KMS-11 (cell line): Measurements from ENCODE around the gene CMSS1.

ENCODE experiments used
- H2AFZ ChIP-seq: fragments of 200-600 bp; sonication (generic); 2 replicates; pipeline ENCODE4 v1.6.1; 2016; ENCODE audit warnings: antibody characterized with exemption, mixed run types, low read depth
- H3K27ac ChIP-seq: fragments of 200-600 bp; sonication (generic); 2 replicates; pipeline ENCODE4 v1.6.1; 2016; ENCODE audit warnings: mild to moderate bottlenecking, mixed run types
- H3K27me3 ChIP-seq: fragments of 200-600 bp; sonication (generic); 2 replicates; pipeline ENCODE4 v1.6.1; 2017; ENCODE audit warnings: mild to moderate bottlenecking, low read depth, mixed run types, moderate library complexity; ENCODE audit not compliant: insufficient read depth
- H3K36me3 ChIP-seq: fragments of 200-600 bp; sonication (generic); 2 replicates; pipeline ENCODE4 v1.6.1; 2017; ENCODE audit warnings: mild to moderate bottlenecking, mixed run types; ENCODE audit not compliant: insufficient read depth
- H3K4me1 ChIP-seq: fragments of 200-600 bp; sonication (generic); 2 replicates; pipeline ENCODE4 v1.6.1; 2016; ENCODE audit warnings: mild to moderate bottlenecking, low read depth, mixed run types; ENCODE audit not compliant: poor library complexity, severe bottlenecking
- H3K4me2 ChIP-seq: fragments of 200-600 bp; sonication (generic); 2 replicates; pipeline ENCODE4 v1.7.0; 2016; ENCODE audit warnings: mild to moderate bottlenecking, mixed run types
- H3K4me3 ChIP-seq: fragments of 200-600 bp; sonication (generic); IDR thresholded peaks from 2 replicates; pipeline ENCODE4 v1.6.1; 2017; ENCODE audit warnings: low read depth, low read length, mixed read lengths; ENCODE audit not compliant: insufficient read depth
- H3K79me2 ChIP-seq: fragments of 200-600 bp; sonication (generic); 2 replicates; pipeline ENCODE4 v1.6.1; 2016; ENCODE audit warnings: low read depth, mixed run types; ENCODE audit not compliant: insufficient read depth
- H3K9ac ChIP-seq: fragments of 200-600 bp; sonication (generic); 2 replicates; pipeline ENCODE4 v1.6.1; 2016; ENCODE audit warnings: mild to moderate bottlenecking, mixed run types
- H4K20me1 ChIP-seq: fragments of 200-600 bp; sonication (generic); 2 replicates; pipeline ENCODE4 v1.6.1; 2016; ENCODE audit warnings: mild to moderate bottlenecking, mixed run types; ENCODE audit not compliant: insufficient read depth
- CTCF ChIP-seq: fragments of 200-600 bp; sonication (generic); conservative IDR thresholded peaks from 2 replicates; pipeline ENCODE4 v1.6.1; 2017; ENCODE audit warnings: low read depth, mild to moderate bottlenecking, antibody characterized with exemption, low read length, moderate library complexity, mixed read lengths

CMSS1 gene

GRCh38 chr3:100029689-100030088 lies 212.0 kb downstream of the CMSS1 start:
- no peak overlapping the region for H3K9ac ChIP-seq
- H3K79me2 ChIP-seq, result no peaks in the 10 kb centered on the region
- H3K36me3 ChIP-seq, result no peaks in the 10 kb centered on the region
- no peak for TF ChIP-seq CTCF
- no peak overlapping the region for H3K27ac ChIP-seq
- no peaks in the 10 kb centered on the region for H4K20me1 ChIP-seq
- no peak overlapping the region for H2AFZ ChIP-seq
- peaks cover 8% of the 10 kb centered on the region for H3K4me1 ChIP-seq
- H3K27me3 ChIP-seq, result no peaks in the 10 kb centered on the region
- no peak overlapping the region for H3K4me2 ChIP-seq
- no peak overlapping the region for H3K4me3 ChIP-seq

- no peak for TF ChIP-seq CTCF
- Histone ChIP-seq H3K4me3 (no peak overlapping the region), H3K79me2 (no peaks in the 10 kb centered on the region), H3K36me3 (no peaks in the 10 kb centered on the region), H3K9ac (no peak overlapping the region), H4K20me1 (no peaks in the 10 kb centered on the region), H3K27me3 (no peaks in the 10 kb centered on the region), H3K27ac (no peak overlapping the region), H3K4me1 (peaks cover 8% of the 10 kb centered on the region), H2AFZ (no peak overlapping the region), H3K4me2 (no peak overlapping the region)
Observed at GRCh38 chr3:100030346-100030745, 212.7 kb downstream of the CMSS1 start.

- Histone ChIP-seq H3K27me3 (no peaks in the 10 kb centered on the region), H3K4me2 (no peak overlapping the region), H3K4me3 (no peak overlapping the region), H3K27ac (no peak overlapping the region), H3K79me2 (no peaks in the 10 kb centered on the region), H3K9ac (no peak overlapping the region), H2AFZ (no peak overlapping the region), H3K36me3 (no peaks in the 10 kb centered on the region), H4K20me1 (no peaks in the 10 kb centered on the region), H3K4me1 (peaks cover 8% of the 10 kb centered on the region)
- TF ChIP-seq CTCF, result no peak
Observed at GRCh38 chr3:100030914-100031425, 213.3 kb downstream of the CMSS1 start.

DNA sequence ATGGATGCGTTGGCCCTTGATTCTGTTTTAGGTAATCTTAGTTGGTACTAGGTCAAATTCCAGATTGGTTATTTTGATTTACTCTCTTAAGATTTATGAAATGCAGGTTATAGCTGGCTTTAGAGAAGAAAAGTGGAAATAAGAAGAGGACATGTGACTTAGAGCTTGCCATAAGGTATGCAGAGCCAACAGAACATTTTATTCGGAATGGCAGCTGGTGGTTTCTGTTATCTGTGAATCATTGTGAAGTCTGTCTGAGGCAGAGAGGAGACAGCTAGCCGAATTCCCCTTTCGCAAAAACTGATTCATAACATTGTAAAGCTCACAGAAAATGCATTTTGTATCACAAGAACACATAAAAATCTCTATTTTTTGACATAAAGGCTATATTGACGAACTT lies 214.6 kb downstream of the CMSS1 start:
- no peak overlapping the region for H3K27ac ChIP-seq
- peaks cover 8% of the 10 kb centered on the region for H3K4me1 ChIP-seq
- no peaks in the 10 kb centered on the region for H3K27me3 ChIP-seq
- H3K9ac ChIP-seq, result no peak overlapping the region
- no peaks in the 10 kb centered on the region for H3K79me2 ChIP-seq
- no peak for TF ChIP-seq CTCF
- no peak overlapping the region for H3K4me3 ChIP-seq
- H2AFZ ChIP-seq, result no peak overlapping the region
- H3K36me3 ChIP-seq, result no peaks in the 10 kb centered on the region
- no peaks in the 10 kb centered on the region for H4K20me1 ChIP-seq
- no peak overlapping the region for H3K4me2 ChIP-seq
